ENCODE data around the gene MTREX.
A peak's percentile ranks its signal among the peaks of the same experiment; 100 is the strongest.
"Not testable (repeated sequence)": the region's sequence is repeated elsewhere in the genome, so short reads cannot be mapped to it uniquely, and the experiment has no call there.

The MTREX gene

GRCh38 chr5:55308254-55308836, 556 bp downstream of the MTREX start:
- no peak for DNase-seq (ENCODE audit: extremely low read depth, low read depth)
- TF ChIP-seq CTCF (IDR thresholded peaks at IDR 0.05; ENCODE audit: low read depth, low read length, missing control alignments): no peak
- peak overlapping the region; percentile 98 for H3K4me3 ChIP-seq (replicated peaks; ENCODE audit: low read depth, low read length)

GRCh38 chr5:55313870-55314617, 6.3 kb downstream of the MTREX start:
- DNase-seq (ENCODE audit: extremely low read depth, low read depth): no peak
- H3K4me3 ChIP-seq (replicated peaks; ENCODE audit: low read depth, low read length): no peak overlapping the region
- TF ChIP-seq CTCF (IDR thresholded peaks at IDR 0.05; ENCODE audit: low read depth, low read length, missing control alignments): no peak

- DNase-seq (ENCODE audit: extremely low read depth, low read depth): no peak
- TF ChIP-seq CTCF (IDR thresholded peaks at IDR 0.05; ENCODE audit: low read depth, low read length, missing control alignments): no peak
- H3K4me3 ChIP-seq (replicated peaks; ENCODE audit: low read depth, low read length): no peak overlapping the region
Observed at GRCh38 chr5:55316289-55316688, 8.5 kb downstream of the MTREX start.

GRCh38 chr5:55316837-55317236, 9.0 kb downstream of the MTREX start:
- no peak for TF ChIP-seq CTCF (IDR thresholded peaks at IDR 0.05; ENCODE audit: low read depth, low read length, missing control alignments)
- no peak overlapping the region for H3K4me3 ChIP-seq (replicated peaks; ENCODE audit: low read depth, low read length)
- no peak for DNase-seq (ENCODE audit: extremely low read depth, low read depth)

GRCh38 chr5:55318237-55318636, 10.4 kb downstream of the MTREX start:
- not testable (repeated sequence) for H3K4me3 ChIP-seq (replicated peaks; ENCODE audit: low read depth, low read length); DNase-seq (ENCODE audit: extremely low read depth, low read depth)

GRCh38 chr5:55319491-55319890, 11.7 kb downstream of the MTREX start:
- no peak for TF ChIP-seq CTCF (IDR thresholded peaks at IDR 0.05; ENCODE audit: low read depth, low read length, missing control alignments)
- DNase-seq (ENCODE audit: extremely low read depth, low read depth): no peak
- no peak overlapping the region for H3K4me3 ChIP-seq (replicated peaks; ENCODE audit: low read depth, low read length)

- no peak overlapping the region for H3K4me3 ChIP-seq (replicated peaks; ENCODE audit: low read depth, low read length)
- TF ChIP-seq CTCF (IDR thresholded peaks at IDR 0.05; ENCODE audit: low read depth, low read length, missing control alignments): no peak
- DNase-seq (ENCODE audit: extremely low read depth, low read depth): no peak
Observed at GRCh38 chr5:55320571-55320970, 12.8 kb downstream of the MTREX start.
